GM12878 (cell line): Measurements from ENCODE around the gene PTP4A1. TPM values are rescaled to one million over a fixed set of nuclear protein-coding genes. Genes with fewer than 3 reads are reported as not detected.

Source experiments
- ATAC-seq: fragments of 200-7000 bp; cut with Tn5 transposase; 3 replicates; pipeline ENCODE4 v1.9.1; 2020; ENCODE audit warnings: mild to moderate bottlenecking, moderate library complexity
- BruUV-seq: library from RNA; stranded (reverse); fragments of 400-500 nt; replicated peaks from 2 replicates; lab custom pipeline; 2021; lab: Mats Ljungman, UMichigan
- CTCF ChIA-PET: fragments of 300-600 bp; sonication (Branson Sonifier 250); formaldehyde crosslinking; extraction: SDS; loops from one replicate; lab custom pipeline; 2021; ENCODE audit warnings: inconsistent platforms; lab: Yijun Ruan, JAX
- POLR2A ChIA-PET: fragments of 350-600 bp; formaldehyde crosslinking; extraction: SDS; loops from one replicate; lab custom pipeline; 2021; ENCODE audit warnings: inconsistent platforms; lab: Charles Lee
- RAD21 ChIA-PET: fragments of 300-600 bp; sonication (Branson Sonifier 250); formaldehyde crosslinking; loops from one replicate; lab custom pipeline; 2023; ENCODE audit warnings: antibody characterized with exemption; ENCODE audit not compliant: unreplicated experiment; lab: Charles Lee
- SMC1A ChIA-PET: fragments of 300-600 bp; sonication (Branson Sonifier 250); formaldehyde crosslinking; loops from one replicate; lab custom pipeline; 2023; ENCODE audit not compliant: unreplicated experiment, uncharacterized antibody; lab: Charles Lee
- DNase-seq: peaks from one replicate; pipeline ENCODE4 v3.0.0-alpha.2; 2011; ENCODE audit warnings: low read depth, low spot score
- FAIRE-seq: peaks from 3 replicates; lab custom pipeline; 2011; peaks lifted over from hg19 to GRCh38; lab: Jason Lieb, UNC
- H2AFZ ChIP-seq: 2 replicates; pipeline ENCODE4 v1.6.0; 2011; ENCODE audit warnings: low read depth, low read length, control low read depth; ENCODE audit not compliant: control insufficient read depth
- H3K27ac ChIP-seq: 2 replicates; pipeline ENCODE4 v1.5.1; 2011; ENCODE audit warnings: control low read depth; ENCODE audit not compliant: control insufficient read depth, insufficient read depth
- H3K27me3 ChIP-seq, 2 experiments: replicated peaks in 1 of 2; 2 replicates each; pipeline versions ENCODE4 v1.6.0 to v1.6.1; 2011; ENCODE audit warnings: low read length in 1 of 2; ENCODE audit not compliant: control insufficient read depth in 2 of 2, insufficient read depth in 2 of 2
- H3K36me3 ChIP-seq, 2 experiments: 2 replicates each; pipeline ENCODE4 v1.5.1; 2011; ENCODE audit warnings: low read length in 1 of 2; ENCODE audit not compliant: control insufficient read depth in 2 of 2, insufficient read depth in 2 of 2
- H3K4me1 ChIP-seq: 2 replicates; pipeline ENCODE4 v1.6.1; 2011; ENCODE audit warnings: mild to moderate bottlenecking, low read length, moderate library complexity, mixed read lengths; ENCODE audit not compliant: control insufficient read depth, insufficient read depth
- H3K4me2 ChIP-seq: 2 replicates; pipeline ENCODE4 v1.6.0; 2011; ENCODE audit warnings: control low read depth; ENCODE audit not compliant: control insufficient read depth, insufficient read depth
- H3K4me3 ChIP-seq: fragments of 200-600 bp; sonication (generic); 2 replicates; pipeline ENCODE4 v1.5.1; 2016
- H3K79me2 ChIP-seq: 2 replicates; pipeline ENCODE4 v1.6.0; 2011; ENCODE audit warnings: low read length; ENCODE audit not compliant: control insufficient read depth, insufficient read depth
- H3K9ac ChIP-seq: 2 replicates; pipeline ENCODE4 v1.8.0; 2011; ENCODE audit warnings: low read length, control low read depth, mixed read lengths; ENCODE audit not compliant: control insufficient read depth, insufficient read depth
- H3K9me3 ChIP-seq: replicated peaks from 3 replicates; pipeline ENCODE4 v1.5.1; 2011; ENCODE audit warnings: mild to moderate bottlenecking, low read length; ENCODE audit not compliant: control insufficient read depth, insufficient read depth
- H4K20me1 ChIP-seq: 2 replicates; pipeline ENCODE4 v1.6.0; 2011; ENCODE audit not compliant: control insufficient read depth, insufficient read depth
- CBX5 ChIP-seq: sonication (generic); IDR thresholded peaks from 2 replicates; pipeline ENCODE4 v1.6.1; 2016; ENCODE audit warnings: low read depth, moderate library complexity, mild to moderate bottlenecking, inconsistent platforms
- CEBPB ChIP-seq, 2 experiments: fragments of 150-350 bp in 1 of 2; IDR thresholded peaks; 2 replicates each; pipeline ENCODE4 v1.6.1; 2012 to 2014; ENCODE audit warnings: low read depth in 2 of 2, low read length in 2 of 2, borderline replicate concordance in 1 of 2, inconsistent platforms in 1 of 2
- DPF2 ChIP-seq: fragments of 450-650 bp; IDR thresholded peaks from 2 replicates; pipeline ENCODE4 v1.6.1; 2017; ENCODE audit warnings: mild to moderate bottlenecking
- E2F4 ChIP-seq: IDR thresholded peaks from 2 replicates; pipeline ENCODE4 v1.6.1; 2012; ENCODE audit warnings: low read depth, low read length, improper control_type of control experiment
- SUPT20H ChIP-seq: IDR thresholded peaks from 2 replicates; pipeline ENCODE4 v1.6.1; 2011; ENCODE audit warnings: low read depth, mild to moderate bottlenecking, low read length, moderate library complexity, borderline replicate concordance; ENCODE audit not compliant: control insufficient read depth
- USF1 ChIP-seq: IDR thresholded peaks from 2 replicates; pipeline ENCODE4 v1.6.1; 2011; ENCODE audit warnings: borderline replicate concordance, low read depth, mild to moderate bottlenecking, moderate library complexity, mixed read lengths, low read length; ENCODE audit not compliant: insufficient read depth; ENCODE audit errors: extremely low read length
- WGBS: methylation state at CpG from one replicate; pipeline ENCODE4 v1.1.6; 2016; ENCODE audit warnings: low lambda C conversion rate; ENCODE audit not compliant: insufficient replicate concordance, insufficient coverage; ENCODE audit errors: missing lambda C conversion rate; 5-methylcytosine and 5-hydroxymethylcytosine counted together
- in situ Hi-C: fragments of 300-500 bp; cut with MboI; formaldehyde crosslinking; loops from 9 replicates; pipeline ENCODE4 v1.14.3; 2018; ENCODE audit warnings: mixed read lengths
- intact Hi-C: fragments of 100-400 bp; cut with micrococcal nuclease; formaldehyde crosslinking; loops from one replicate; pipeline ENCODE4 v1.14.2; 2022; ENCODE audit not compliant: unreplicated experiment
- polyA plus RNA-seq, 11 experiments: library from polyadenylated mRNA; depleted of rRNA in 4 of 11; unstranded in 6 of 11; stranded (reverse) in 5 of 11; fragments of >200 nt; fragmentation: Nextera tagmentation in 4 of 11; fragmentation: Illumina TruSeq in 1 of 11; extraction: Ambion mirVana in 4 of 11; extraction: Trizol in 1 of 11; gene quantifications; 1 replicate in 1 of 11; 2 replicates in 10 of 11; pipeline versions ENCODE4 v1.2.1 to v1.2.3, GENCODE V29; 2011 to 2016; ENCODE audit warnings: inconsistent platforms in 2 of 11, missing spikeins in 2 of 11, low read depth in 1 of 11
- total RNA-seq, 4 experiments: library from RNA; depleted of rRNA in 3 of 4; stranded (reverse); fragments of >200 nt in 3 of 4; fragmentation: Illumina TruSeq in 1 of 4; extraction: Trizol in 1 of 4; gene quantifications; 2 replicates each; pipeline versions ENCODE4 v1.2.1 to v1.2.3, GENCODE V29; 2013 to 2021

The PTP4A1 gene
- total and polyA plus RNA-seq, 10 of the 15 experiments (the other 5 are each of a cell fraction or from before 2014, with no cell fraction given) = 8.5 to 190 (median 46.4) TPM; not detected in 2

- peaks cover 3 to 26% of the 10 kb centered on the region in 2 experiments for H3K36me3 ChIP-seq
- H3K4me3 ChIP-seq = no peak overlapping the region
- no peak for FAIRE-seq
Observed at GRCh38 chr6:63580704-63580961, 8.4 kb downstream of the PTP4A1 start.

More at GRCh38 chr6:63580704-63580961, 8.4 kb downstream of the PTP4A1 start:
- no peak overlapping the region for H3K4me2 ChIP-seq
- in situ Hi-C loops = no loop called here
- SMC1A ChIA-PET = interaction anchor here (0.8 to 1.0 kb wide), 3 partner anchors 25 to 817 kb away, joined by 3 to 6 read pairs (median 3); no protein-coding TSS in a partner anchor
- H3K79me2 ChIP-seq = peaks cover 21% of the 10 kb centered on the region
- 98% methylated on average over 3 of the region's 3 CpGs for WGBS
- no peak for TF ChIP-seq SUPT20H
- TF ChIP-seq CBX5 = no peak
- TF ChIP-seq DPF2 = no peak
- no peak for TF ChIP-seq E2F4
- TF ChIP-seq CEBPB (IDR thresholded peaks at IDR 0.05; ENCODE audit: borderline replicate concordance in 1 of 2, low read depth in 2 of 2, low read length in 2 of 2) = no peak
- no peak for TF ChIP-seq USF1
- TF ChIP-seq, all 136 proteins: peak for 0
- no peak for DNase-seq
- no peak overlapping the region for H3K9ac ChIP-seq
- no peaks in the 10 kb centered on the region for H3K4me1 ChIP-seq
- H3K27ac ChIP-seq = no peak overlapping the region
- H3K27me3 ChIP-seq = no peaks in the 10 kb centered on the region
- no peaks in the 10 kb centered on the region for H4K20me1 ChIP-seq
- ChIA-PET RAD21 (no interaction called here), POLR2A (no interaction called here), CTCF (interaction anchor here (1.0 to 2.6 kb wide), 3 partner anchors 13 to 228 kb away, joined by 3 to 8 read pairs (median 3); no protein-coding TSS in a partner anchor)
- intact Hi-C loops = no loop called here
- no peak for ATAC-seq
- H3K9me3 ChIP-seq = no peaks in the 10 kb centered on the region
- H2AFZ ChIP-seq = no peak overlapping the region
- no TSS peak for BruUV-seq
